Mucosa of descending colon (tissue), 3 donors: ENCODE measurements around the gene MAGEB4. TPM values are rescaled to one million over a fixed set of nuclear protein-coding genes. Genes with fewer than 3 reads are reported as not detected.
A peak's percentile ranks its signal among the peaks of the same experiment; 100 is the strongest.

ENCODE experiments used
- ATAC-seq: fragments of 200-7000 bp; cut with Tn5 transposase; one replicate; pipeline ENCODE4 v1.9.1; 2020; ENCODE audit warnings: mild to moderate bottlenecking, moderate library complexity
- DNase-seq, 3 donors: peaks; one replicate each; pipeline ENCODE4 v3.0.0-alpha.2; 2020
- H3K36me3 ChIP-seq: fragments of 200-600 bp; one replicate; pipeline ENCODE4 v1.8.0; 2021; ENCODE audit warnings: low read depth, mild to moderate bottlenecking
- H3K4me1 ChIP-seq: fragments of 200-600 bp; one replicate; pipeline ENCODE4 v1.8.0; 2021; ENCODE audit warnings: low read depth, mild to moderate bottlenecking
- H3K4me3 ChIP-seq: fragments of 200-600 bp; one replicate; pipeline ENCODE4 v1.8.0; 2021; ENCODE audit warnings: mild to moderate bottlenecking
- H3K9me3 ChIP-seq: fragments of 200-600 bp; one replicate; pipeline ENCODE4 v1.8.0; 2021; ENCODE audit warnings: mild to moderate bottlenecking
- intact Hi-C, 2 donors: fragments of 100-400 bp; cut with DNase I in 1 of 2; cut with micrococcal nuclease in 1 of 2; formaldehyde crosslinking; loops; one replicate each; pipeline versions ENCODE4 v1.11.0 to v1.11.1; 2022; cut with DNase I, micrococcal nuclease
- total RNA-seq, 3 donors: library from RNA; stranded (reverse); fragmentation: NEBNext Ultra II Directional in 2 of 3; extraction: Animal tissue kit (Norgen Biotek cat#: 25700) in 2 of 3; gene quantifications; one replicate each; pipeline versions ENCODE4 v1.2.1 to v1.2.4, GENCODE V29; 2021 to 2023
- TF ChIP-seq, protein P1 (sequence below): fragments of 200-600 bp; IDR thresholded peaks from one replicate; pipeline ENCODE4 v1.8.0; 2022; ENCODE audit warnings: antibody characterized with exemption, mild to moderate bottlenecking
- donor health status: DM: no; HTN: no; CAD: no; lungs with moderate emphysema.
- donor health status: DM: no; HTN: no; CAD: no.
- donor health status: DM: no; HTN: yes; CAD: no.

The MAGEB4 gene
- total RNA-seq, 3 donors from 2014 or later: not detected

DNA sequence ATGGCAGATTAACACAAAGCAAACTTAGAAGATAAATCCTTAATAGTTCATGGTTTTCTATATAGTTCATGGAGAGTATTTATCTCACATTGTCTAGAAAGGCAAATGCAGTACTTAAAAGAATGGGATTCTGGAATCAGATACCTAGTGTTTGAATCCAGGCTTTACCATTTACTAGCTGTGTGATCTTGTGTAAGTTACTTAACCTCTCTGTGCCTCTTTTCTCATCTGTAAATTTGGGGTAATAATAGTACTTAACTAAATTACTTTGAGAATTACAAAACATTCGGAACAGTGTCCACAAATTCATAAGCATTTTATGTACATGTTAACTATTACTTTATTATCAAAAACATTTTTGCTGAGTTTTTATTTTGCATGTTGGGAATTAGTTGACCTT is 21.0 kb downstream of the MAGEB4 start:
- no peaks in the 10 kb centered on the region for H3K9me3 ChIP-seq
- no peaks in the 10 kb centered on the region for H3K4me1 ChIP-seq
- H3K4me3 ChIP-seq: no peak overlapping the region
- ATAC-seq (no peak), DNase-seq (no peak)
- no peaks in the 10 kb centered on the region for H3K36me3 ChIP-seq
- TF ChIP-seq, protein P1, sequence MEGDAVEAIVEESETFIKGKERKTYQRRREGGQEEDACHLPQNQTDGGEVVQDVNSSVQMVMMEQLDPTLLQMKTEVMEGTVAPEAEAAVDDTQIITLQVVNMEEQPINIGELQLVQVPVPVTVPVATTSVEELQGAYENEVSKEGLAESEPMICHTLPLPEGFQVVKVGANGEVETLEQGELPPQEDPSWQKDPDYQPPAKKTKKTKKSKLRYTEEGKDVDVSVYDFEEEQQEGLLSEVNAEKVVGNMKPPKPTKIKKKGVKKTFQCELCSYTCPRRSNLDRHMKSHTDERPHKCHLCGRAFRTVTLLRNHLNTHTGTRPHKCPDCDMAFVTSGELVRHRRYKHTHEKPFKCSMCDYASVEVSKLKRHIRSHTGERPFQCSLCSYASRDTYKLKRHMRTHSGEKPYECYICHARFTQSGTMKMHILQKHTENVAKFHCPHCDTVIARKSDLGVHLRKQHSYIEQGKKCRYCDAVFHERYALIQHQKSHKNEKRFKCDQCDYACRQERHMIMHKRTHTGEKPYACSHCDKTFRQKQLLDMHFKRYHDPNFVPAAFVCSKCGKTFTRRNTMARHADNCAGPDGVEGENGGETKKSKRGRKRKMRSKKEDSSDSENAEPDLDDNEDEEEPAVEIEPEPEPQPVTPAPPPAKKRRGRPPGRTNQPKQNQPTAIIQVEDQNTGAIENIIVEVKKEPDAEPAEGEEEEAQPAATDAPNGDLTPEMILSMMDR: no peak
- intact Hi-C loops: no loop called here

DNA sequence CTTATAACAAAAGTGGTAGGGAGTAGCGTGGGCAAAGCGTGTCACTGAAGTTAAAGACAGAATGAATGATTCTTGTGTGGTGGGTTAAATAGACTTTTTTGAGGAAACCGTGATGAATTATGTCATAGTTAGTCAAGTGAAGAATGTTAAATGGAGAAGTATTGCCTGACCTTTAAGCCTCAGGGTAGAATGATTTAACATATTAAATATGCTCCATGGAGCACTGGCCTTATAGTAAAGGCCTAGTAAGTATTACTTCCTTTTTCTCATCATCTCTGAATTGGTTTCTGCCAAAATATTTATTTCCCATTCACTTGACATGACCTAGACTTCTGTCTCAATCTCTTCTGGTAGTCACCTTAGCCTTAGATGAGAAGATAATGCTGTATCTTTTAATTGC is 28.8 kb downstream of the MAGEB4 start:
- no peaks in the 10 kb centered on the region for H3K4me1 ChIP-seq
- TF ChIP-seq, protein P1: no peak
- no peaks in the 10 kb centered on the region for H3K36me3 ChIP-seq
- intact Hi-C loops: no loop called here
- DNase-seq (no peak), ATAC-seq (no peak)
- H3K9me3 ChIP-seq: no peaks in the 10 kb centered on the region
- no peak overlapping the region for H3K4me3 ChIP-seq

DNA sequence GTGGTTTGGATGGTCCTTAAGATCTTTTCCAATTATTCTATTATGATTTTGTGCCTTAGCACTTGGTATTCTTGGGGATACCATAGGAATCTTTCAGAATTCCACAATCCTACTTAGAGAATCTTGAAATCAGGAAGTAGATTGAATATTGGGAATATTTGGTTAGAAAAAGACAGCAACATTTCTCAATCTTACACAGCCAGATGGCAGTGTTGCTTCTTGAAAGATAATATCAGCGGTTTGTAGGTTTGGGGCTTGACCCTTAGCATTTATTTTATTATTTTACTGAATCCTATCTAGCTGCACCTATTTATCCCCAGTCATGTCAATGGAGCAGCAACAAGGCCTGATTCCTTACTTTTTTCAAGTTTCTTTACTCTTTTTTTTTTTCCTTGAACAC is 33.7 kb downstream of the MAGEB4 start:
- peak in 1 of 3 donors; percentile 2 for DNase-seq
- Histone ChIP-seq H3K4me3 (no peak overlapping the region), H3K9me3 (no peaks in the 10 kb centered on the region), H3K36me3 (no peaks in the 10 kb centered on the region), H3K4me1 (no peaks in the 10 kb centered on the region)
- TF ChIP-seq, protein P1: no peak
- intact Hi-C loops: no loop called here
- ATAC-seq: no peak

DNA sequence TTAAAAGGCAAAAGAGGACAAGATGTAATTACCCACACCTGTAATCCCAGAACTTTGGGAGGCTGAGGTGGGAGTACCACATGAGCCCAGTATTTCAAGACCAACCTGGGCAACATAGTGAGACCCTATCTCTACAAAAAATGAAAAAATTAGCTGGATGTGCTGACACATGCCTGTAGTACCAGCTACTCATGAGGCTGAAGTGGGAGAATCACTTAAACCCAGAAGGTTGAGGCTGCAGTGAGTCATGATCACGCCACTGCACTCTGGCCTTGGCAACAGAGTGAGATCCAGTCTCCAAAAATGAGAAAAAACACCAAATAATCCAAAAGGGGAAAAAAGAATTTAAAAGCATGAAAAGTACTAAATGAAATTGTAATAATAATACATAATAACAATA is 36.6 kb downstream of the MAGEB4 start:
- Histone ChIP-seq H3K9me3 (no peaks in the 10 kb centered on the region), H3K4me3 (no peak overlapping the region), H3K4me1 (no peaks in the 10 kb centered on the region), H3K36me3 (no peaks in the 10 kb centered on the region)
- TF ChIP-seq, protein P1: no peak
- ATAC-seq: no peak
- intact Hi-C loops: no loop called here
- DNase-seq: no peak

DNA sequence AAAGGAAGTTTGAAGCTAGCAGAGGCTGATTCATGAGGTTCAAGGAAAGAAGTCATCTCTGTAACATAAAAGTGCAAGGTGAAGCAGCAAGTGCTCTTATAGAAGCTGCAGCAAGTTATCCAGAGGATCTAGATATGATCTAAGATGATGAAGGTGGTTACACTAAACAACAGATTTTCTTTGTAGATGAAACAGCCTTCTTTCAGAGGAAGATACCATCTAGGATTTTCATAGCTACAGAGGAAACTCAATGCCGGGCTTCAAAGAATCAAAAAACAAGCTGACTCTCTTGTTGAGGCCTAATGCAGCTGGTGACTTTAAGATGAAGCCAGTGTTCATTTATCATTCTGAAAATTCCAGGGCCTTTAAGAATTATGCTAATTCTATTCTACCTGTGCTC is 38.6 kb downstream of the MAGEB4 start:
- H3K36me3 ChIP-seq: no peaks in the 10 kb centered on the region
- DNase-seq: no peak
- no peaks in the 10 kb centered on the region for H3K4me1 ChIP-seq
- ATAC-seq: no peak
- intact Hi-C loops: no loop called here
- TF ChIP-seq, protein P1: no peak
- no peaks in the 10 kb centered on the region for H3K9me3 ChIP-seq
- no peak overlapping the region for H3K4me3 ChIP-seq

DNA sequence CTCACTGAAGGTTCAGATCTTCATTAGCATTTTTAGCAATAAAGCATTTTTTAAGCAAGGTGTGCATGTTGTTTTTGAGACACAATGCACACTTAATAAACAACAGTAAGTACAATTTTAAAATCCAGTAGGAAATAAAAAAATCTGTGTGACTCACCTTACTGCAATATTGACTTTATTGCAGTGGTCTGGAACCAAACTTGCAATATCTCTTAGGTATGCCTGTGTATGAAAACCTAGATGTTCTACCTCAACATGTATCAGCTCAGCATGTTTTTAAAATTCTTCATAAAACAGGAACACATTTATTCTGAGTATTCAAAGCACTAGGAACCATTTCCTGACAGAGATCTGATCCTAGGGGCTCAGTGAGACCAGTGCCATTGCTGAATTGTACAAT is 40.7 kb downstream of the MAGEB4 start:
- Histone ChIP-seq H3K36me3 (no peaks in the 10 kb centered on the region), H3K4me3 (no peak overlapping the region), H3K9me3 (no peaks in the 10 kb centered on the region), H3K4me1 (no peaks in the 10 kb centered on the region)
- no peak for ATAC-seq
- intact Hi-C loops: no loop called here
- TF ChIP-seq, protein P1: no peak
- no peak for DNase-seq
